Measurements from ENCODE around the gene MYO1A.

DNA sequence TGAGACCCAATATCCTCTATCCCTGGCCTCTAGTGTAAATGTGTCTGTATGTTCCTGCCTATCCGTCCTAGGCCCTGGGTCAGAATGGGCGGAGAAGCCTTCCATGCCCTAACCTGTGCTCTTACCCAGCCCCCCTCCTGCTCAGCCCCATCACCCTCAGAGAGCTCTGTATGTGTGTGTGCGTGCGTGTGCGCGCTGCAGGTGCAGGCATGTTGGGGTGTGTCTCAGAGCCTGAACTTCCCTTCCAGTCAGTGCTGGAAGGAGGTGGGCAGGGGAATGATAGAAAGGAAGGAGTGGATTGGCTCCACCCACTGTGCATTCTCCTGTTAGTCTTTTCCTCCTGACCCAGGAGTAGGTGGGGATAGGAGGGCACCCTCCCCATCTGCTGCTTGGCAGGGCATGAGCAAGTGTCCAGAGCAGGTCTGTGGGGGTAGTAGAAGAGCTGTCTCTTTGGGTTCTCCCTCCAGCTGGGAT lies 46.2 kb upstream of the MYO1A start:
- TF ChIP-seq, protein P1, sequence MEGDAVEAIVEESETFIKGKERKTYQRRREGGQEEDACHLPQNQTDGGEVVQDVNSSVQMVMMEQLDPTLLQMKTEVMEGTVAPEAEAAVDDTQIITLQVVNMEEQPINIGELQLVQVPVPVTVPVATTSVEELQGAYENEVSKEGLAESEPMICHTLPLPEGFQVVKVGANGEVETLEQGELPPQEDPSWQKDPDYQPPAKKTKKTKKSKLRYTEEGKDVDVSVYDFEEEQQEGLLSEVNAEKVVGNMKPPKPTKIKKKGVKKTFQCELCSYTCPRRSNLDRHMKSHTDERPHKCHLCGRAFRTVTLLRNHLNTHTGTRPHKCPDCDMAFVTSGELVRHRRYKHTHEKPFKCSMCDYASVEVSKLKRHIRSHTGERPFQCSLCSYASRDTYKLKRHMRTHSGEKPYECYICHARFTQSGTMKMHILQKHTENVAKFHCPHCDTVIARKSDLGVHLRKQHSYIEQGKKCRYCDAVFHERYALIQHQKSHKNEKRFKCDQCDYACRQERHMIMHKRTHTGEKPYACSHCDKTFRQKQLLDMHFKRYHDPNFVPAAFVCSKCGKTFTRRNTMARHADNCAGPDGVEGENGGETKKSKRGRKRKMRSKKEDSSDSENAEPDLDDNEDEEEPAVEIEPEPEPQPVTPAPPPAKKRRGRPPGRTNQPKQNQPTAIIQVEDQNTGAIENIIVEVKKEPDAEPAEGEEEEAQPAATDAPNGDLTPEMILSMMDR (IDR thresholded peaks at IDR 0.05; ENCODE audit: poor library complexity, severe bottlenecking), result no peak
- no peak for TF ChIP-seq EP300 (conservative IDR thresholded peaks at IDR 0.05; ENCODE audit: poor library complexity, severe bottlenecking)
- TF ChIP-seq RAD21 (conservative IDR thresholded peaks at IDR 0.05), result no peak
